IMR-90 (cell line): ENCODE results near the gene TLNRD1. TPM values are rescaled to one million over a fixed set of nuclear protein-coding genes. Genes with fewer than 3 reads are reported as not detected.

ENCODE experiments used
- CEBPB ChIP-seq: IDR thresholded peaks from 2 replicates; pipeline ENCODE4 v1.6.1; 2012; ENCODE audit warnings: low read depth, low read length, improper control_type of control experiment
- MXI1 ChIP-seq: IDR thresholded peaks from 2 replicates; pipeline ENCODE4 v1.6.1; 2012; ENCODE audit warnings: low read depth, mild to moderate bottlenecking, low read length, moderate library complexity, borderline replicate concordance
- SMC3 ChIP-seq: fragments of 150-350 bp; IDR thresholded peaks from 2 replicates; pipeline ENCODE4 v1.6.1; 2016; ENCODE audit warnings: low read depth, mild to moderate bottlenecking, antibody characterized with exemption, low read length, moderate library complexity
- USF2 ChIP-seq: fragments of 150-350 bp; IDR thresholded peaks from 2 replicates; pipeline ENCODE4 v1.6.1; 2017; ENCODE audit warnings: mild to moderate bottlenecking, antibody characterized with exemption, low read length, low read depth
- polyA plus RNA-seq, 3 experiments: library from polyadenylated mRNA; depleted of rRNA; stranded (reverse); fragments of >200 nt; gene quantifications; 2 replicates each; pipeline ENCODE4 v1.2.3, GENCODE V29; 2012; ENCODE audit warnings: low replicate concordance in 1 of 3
- total RNA-seq: library from RNA; depleted of rRNA; stranded (reverse); fragments of >200 nt; gene quantifications from 2 replicates; pipeline ENCODE4 v1.2.3, GENCODE V29; 2012

Gene TLNRD1
- total and polyA plus RNA-seq, 2 of the 4 experiments (the other 2 are of a cell fraction) = 2.2 to 6.8 TPM

GRCh38 chr15:80951941-80952340 is 48.8 kb upstream of the TLNRD1 start (continued):
- TF ChIP-seq SMC3 = no peak
- no peak for TF ChIP-seq CEBPB
- TF ChIP-seq MXI1 = no peak
- no peak for TF ChIP-seq USF2
